ENCODE results near the gene LRRC36.

LRRC36 gene

GRCh38 chr16:67345401-67345800 is 18.8 kb downstream of the LRRC36 start:
- Histone ChIP-seq H3K4me2 (ENCODE audit: low read depth, low read length, poor library complexity, severe bottlenecking) (no peak overlapping the region), H4K20me1 (ENCODE audit: low read depth, low read length) (no peaks in the 10 kb centered on the region), H3K27me3 (ENCODE audit: low read length) (no peaks in the 10 kb centered on the region), H3K9me2 (replicated peaks; ENCODE audit: insufficient read depth, low read length) (no peaks in the 10 kb centered on the region), H3K4me3 (ENCODE audit: insufficient read depth, low read length, poor library complexity, severe bottlenecking) (no peak overlapping the region), H2AFZ (ENCODE audit: low read depth, low read length, severe bottlenecking) (no peak overlapping the region), H3K9me3 (ENCODE audit: insufficient read depth, low read length) (no peaks in the 10 kb centered on the region), H3F3A (ENCODE audit: insufficient read depth) (no peaks in the 10 kb centered on the region), H3K9ac (ENCODE audit: low read length) (no peak overlapping the region), H3K27ac (ENCODE audit: low read depth, low read length) (no peak overlapping the region), H3K79me2 (ENCODE audit: insufficient read depth, low read length) (no peaks in the 10 kb centered on the region), H3K36me3 (ENCODE audit: low read length) (no peaks in the 10 kb centered on the region)
- TF ChIP-seq CTCF (IDR thresholded peaks at IDR 0.05; ENCODE audit: insufficient read depth, low read length, poor library complexity, severe bottlenecking) (no peak), EZH2phosphoT487 (conservative IDR thresholded peaks at IDR 0.05; ENCODE audit: low read length) (no peak)

- Histone ChIP-seq H3K9ac (ENCODE audit: low read length) (no peak overlapping the region), H4K20me1 (ENCODE audit: low read depth, low read length) (no peaks in the 10 kb centered on the region), H3F3A (ENCODE audit: insufficient read depth) (no peaks in the 10 kb centered on the region), H3K9me2 (replicated peaks; ENCODE audit: insufficient read depth, low read length) (no peaks in the 10 kb centered on the region), H3K4me3 (ENCODE audit: insufficient read depth, low read length, poor library complexity, severe bottlenecking) (no peak overlapping the region), H3K79me2 (ENCODE audit: insufficient read depth, low read length) (no peaks in the 10 kb centered on the region), H3K27ac (ENCODE audit: low read depth, low read length) (no peak overlapping the region), H3K36me3 (ENCODE audit: low read length) (no peaks in the 10 kb centered on the region), H2AFZ (ENCODE audit: low read depth, low read length, severe bottlenecking) (no peak overlapping the region), H3K9me3 (ENCODE audit: insufficient read depth, low read length) (no peaks in the 10 kb centered on the region), H3K27me3 (ENCODE audit: low read length) (no peaks in the 10 kb centered on the region), H3K4me2 (ENCODE audit: low read depth, low read length, poor library complexity, severe bottlenecking) (no peak overlapping the region)
- TF ChIP-seq EZH2phosphoT487 (conservative IDR thresholded peaks at IDR 0.05; ENCODE audit: low read length) = no peak
- TF ChIP-seq CTCF (IDR thresholded peaks at IDR 0.05; ENCODE audit: insufficient read depth, low read length, poor library complexity, severe bottlenecking) = no peak
These were observed 19.7 kb downstream of the LRRC36 start for GRCh38 chr16:67346341-67346740.

GRCh38 chr16:67349172-67349571 is 22.6 kb downstream of the LRRC36 start:
- TF ChIP-seq EZH2phosphoT487 (conservative IDR thresholded peaks at IDR 0.05; ENCODE audit: low read length) (no peak), CTCF (IDR thresholded peaks at IDR 0.05; ENCODE audit: insufficient read depth, low read length, poor library complexity, severe bottlenecking) (peak; percentile 60)
- Histone ChIP-seq H3K9me2 (replicated peaks; ENCODE audit: insufficient read depth, low read length) (no peaks in the 10 kb centered on the region), H3K9me3 (ENCODE audit: insufficient read depth, low read length) (no peaks in the 10 kb centered on the region), H3K79me2 (ENCODE audit: insufficient read depth, low read length) (no peaks in the 10 kb centered on the region), H3F3A (ENCODE audit: insufficient read depth) (no peaks in the 10 kb centered on the region), H4K20me1 (ENCODE audit: low read depth, low read length) (no peaks in the 10 kb centered on the region), H3K27ac (ENCODE audit: low read depth, low read length) (no peak overlapping the region), H3K36me3 (ENCODE audit: low read length) (no peaks in the 10 kb centered on the region), H3K4me2 (ENCODE audit: low read depth, low read length, poor library complexity, severe bottlenecking) (no peak overlapping the region), H3K27me3 (ENCODE audit: low read length) (no peaks in the 10 kb centered on the region), H2AFZ (ENCODE audit: low read depth, low read length, severe bottlenecking) (no peak overlapping the region), H3K4me3 (ENCODE audit: insufficient read depth, low read length, poor library complexity, severe bottlenecking) (no peak overlapping the region), H3K9ac (ENCODE audit: low read length) (no peak overlapping the region)

Measured in SU-DHL-6 (cell line).